Astrocyte (in vitro differentiated cells and primary cell): ENCODE results near the gene CHRNB2. TPM values are rescaled to one million over a fixed set of nuclear protein-coding genes. Genes with fewer than 3 reads are reported as not detected.

Experiments
- DNase-seq: peaks from one replicate; pipeline ENCODE4 v3.0.0-alpha.2; 2010; ENCODE audit warnings: low read depth
- FAIRE-seq: peaks from 2 replicates; lab custom pipeline; 2011; peaks lifted over from hg19 to GRCh38; lab: Jason Lieb, UNC
- H2AFZ ChIP-seq: 2 replicates; pipeline ENCODE4 v1.6.0; 2012; ENCODE audit warnings: low read depth, low read length, inconsistent platforms
- H3K27ac ChIP-seq: 2 replicates; pipeline ENCODE4 v1.5.1; 2011; ENCODE audit warnings: low read depth, low read length, inconsistent platforms
- H3K27me3 ChIP-seq: 2 replicates; pipeline ENCODE4 v1.6.0; 2011; ENCODE audit warnings: low read length, inconsistent platforms; ENCODE audit not compliant: insufficient read depth
- H3K36me3 ChIP-seq: 2 replicates; pipeline ENCODE4 v1.5.1; 2011; ENCODE audit warnings: low read length, inconsistent platforms; ENCODE audit not compliant: insufficient read depth
- H3K4me1 ChIP-seq: 2 replicates; pipeline ENCODE4 v1.5.1; 2011; ENCODE audit warnings: low read length, inconsistent platforms; ENCODE audit not compliant: insufficient read depth
- H3K4me2 ChIP-seq: 2 replicates; pipeline ENCODE4 v1.6.0; 2012; ENCODE audit warnings: low read length, inconsistent platforms
- H3K4me3 ChIP-seq: 2 replicates; pipeline ENCODE4 v1.5.1; 2011; ENCODE audit warnings: low read depth, mild to moderate bottlenecking, low read length, inconsistent platforms; ENCODE audit not compliant: insufficient read depth
- H3K79me2 ChIP-seq: 2 replicates; pipeline ENCODE4 v1.6.0; 2012; ENCODE audit warnings: mild to moderate bottlenecking, low read length, inconsistent platforms; ENCODE audit not compliant: insufficient read depth
- H3K9ac ChIP-seq: 2 replicates; pipeline ENCODE4 v1.6.0; 2012; ENCODE audit warnings: mild to moderate bottlenecking, low read length, inconsistent platforms
- H3K9me3 ChIP-seq: 2 replicates; pipeline ENCODE4 v1.5.1; 2012; ENCODE audit warnings: low read depth, mild to moderate bottlenecking, low read length, inconsistent platforms; ENCODE audit not compliant: insufficient read depth
- H4K20me1 ChIP-seq: 2 replicates; pipeline ENCODE4 v1.6.0; 2012; ENCODE audit warnings: low read length, inconsistent platforms; ENCODE audit not compliant: insufficient read depth
- H3K27ac Mint-ChIP-seq: one replicate; pipeline ENCODE4 v1.8.0; 2021; ENCODE audit warnings: mild to moderate bottlenecking, mixed read lengths; ENCODE audit not compliant: unreplicated experiment
- H3K27me3 Mint-ChIP-seq: one replicate; pipeline ENCODE4 v1.8.0; 2021; ENCODE audit warnings: low read depth, mixed read lengths; ENCODE audit not compliant: unreplicated experiment
- H3K36me3 Mint-ChIP-seq: one replicate; pipeline ENCODE4 v1.8.0; 2021; ENCODE audit warnings: low read depth, mixed read lengths; ENCODE audit not compliant: unreplicated experiment
- H3K4me1 Mint-ChIP-seq: one replicate; pipeline ENCODE4 v1.8.0; 2021; ENCODE audit warnings: low read depth, mixed read lengths; ENCODE audit not compliant: unreplicated experiment
- H3K4me3 Mint-ChIP-seq: one replicate; pipeline ENCODE4 v1.8.0; 2021; ENCODE audit warnings: mild to moderate bottlenecking, moderate library complexity, mixed read lengths; ENCODE audit not compliant: unreplicated experiment
- H3K9me3 Mint-ChIP-seq: one replicate; pipeline ENCODE4 v1.8.0; 2021; ENCODE audit warnings: mild to moderate bottlenecking, mixed read lengths; ENCODE audit not compliant: unreplicated experiment
- EZH2 ChIP-seq: IDR thresholded peaks from 2 replicates; pipeline ENCODE4 v1.6.1; 2012; ENCODE audit warnings: mild to moderate bottlenecking, low read length, inconsistent platforms; ENCODE audit not compliant: insufficient read depth
- total RNA-seq: library from RNA; stranded (reverse); gene quantifications from 2 replicates; pipeline ENCODE4 v1.2.1, GENCODE V29; 2021
- TF ChIP-seq, protein P1 (sequence below): IDR thresholded peaks from 2 replicates; pipeline ENCODE4 v1.5.1; 2011; ENCODE audit warnings: low read depth, mild to moderate bottlenecking, inconsistent platforms, low read length, moderate library complexity; ENCODE audit not compliant: insufficient read depth

Gene CHRNB2
- total RNA-seq, 1 donor from 2014 or later = 0.20 TPM

DNA sequence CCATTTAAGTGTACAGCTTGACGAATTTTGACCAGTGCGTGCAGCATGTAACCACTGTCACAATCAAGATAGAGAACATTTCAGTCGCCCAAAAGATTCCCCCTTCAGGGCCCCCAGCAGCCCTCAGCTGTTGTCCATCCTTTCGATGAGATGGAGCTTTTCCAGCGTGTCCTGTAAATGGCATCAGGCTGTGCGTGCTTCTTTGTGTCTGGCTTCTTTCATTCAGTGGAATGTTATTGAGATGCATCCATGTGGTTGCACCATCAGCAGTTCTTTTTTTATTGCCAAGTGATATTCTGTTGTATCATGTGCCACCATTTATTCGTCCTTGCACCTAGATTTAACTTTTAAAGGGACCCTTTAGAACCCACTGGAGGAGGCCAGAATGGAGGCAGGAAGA is 31.0 kb upstream of the CHRNB2 start:
- no peak for TF ChIP-seq EZH2
- TF ChIP-seq, protein P1, sequence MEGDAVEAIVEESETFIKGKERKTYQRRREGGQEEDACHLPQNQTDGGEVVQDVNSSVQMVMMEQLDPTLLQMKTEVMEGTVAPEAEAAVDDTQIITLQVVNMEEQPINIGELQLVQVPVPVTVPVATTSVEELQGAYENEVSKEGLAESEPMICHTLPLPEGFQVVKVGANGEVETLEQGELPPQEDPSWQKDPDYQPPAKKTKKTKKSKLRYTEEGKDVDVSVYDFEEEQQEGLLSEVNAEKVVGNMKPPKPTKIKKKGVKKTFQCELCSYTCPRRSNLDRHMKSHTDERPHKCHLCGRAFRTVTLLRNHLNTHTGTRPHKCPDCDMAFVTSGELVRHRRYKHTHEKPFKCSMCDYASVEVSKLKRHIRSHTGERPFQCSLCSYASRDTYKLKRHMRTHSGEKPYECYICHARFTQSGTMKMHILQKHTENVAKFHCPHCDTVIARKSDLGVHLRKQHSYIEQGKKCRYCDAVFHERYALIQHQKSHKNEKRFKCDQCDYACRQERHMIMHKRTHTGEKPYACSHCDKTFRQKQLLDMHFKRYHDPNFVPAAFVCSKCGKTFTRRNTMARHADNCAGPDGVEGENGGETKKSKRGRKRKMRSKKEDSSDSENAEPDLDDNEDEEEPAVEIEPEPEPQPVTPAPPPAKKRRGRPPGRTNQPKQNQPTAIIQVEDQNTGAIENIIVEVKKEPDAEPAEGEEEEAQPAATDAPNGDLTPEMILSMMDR = no peak
- no peaks in the 10 kb centered on the region for H4K20me1 ChIP-seq
- H3K4me1 Mint-ChIP-seq = peaks cover 5% of the 10 kb centered on the region
- H3K4me2 ChIP-seq = no peak overlapping the region
- H3K79me2 ChIP-seq = no peaks in the 10 kb centered on the region
- H3K9me3 Mint-ChIP-seq = peaks cover 7% of the 10 kb centered on the region
- no peaks in the 10 kb centered on the region for H3K9me3 ChIP-seq
- peaks cover 51% of the 10 kb centered on the region for H3K27me3 Mint-ChIP-seq
- H3K36me3 ChIP-seq = no peaks in the 10 kb centered on the region
- no peaks in the 10 kb centered on the region for H3K4me1 ChIP-seq
- no peak overlapping the region for H3K4me3 Mint-ChIP-seq
- peaks cover 45% of the 10 kb centered on the region for H3K27me3 ChIP-seq
- peaks cover 3% of the 10 kb centered on the region for H3K36me3 Mint-ChIP-seq
- no peak overlapping the region for H2AFZ ChIP-seq
- H3K27ac ChIP-seq = no peak overlapping the region
- no peak overlapping the region for H3K27ac Mint-ChIP-seq
- no peak overlapping the region for H3K4me3 ChIP-seq
- FAIRE-seq = no peak
- no peak overlapping the region for H3K9ac ChIP-seq
- DNase-seq = no peak

DNA sequence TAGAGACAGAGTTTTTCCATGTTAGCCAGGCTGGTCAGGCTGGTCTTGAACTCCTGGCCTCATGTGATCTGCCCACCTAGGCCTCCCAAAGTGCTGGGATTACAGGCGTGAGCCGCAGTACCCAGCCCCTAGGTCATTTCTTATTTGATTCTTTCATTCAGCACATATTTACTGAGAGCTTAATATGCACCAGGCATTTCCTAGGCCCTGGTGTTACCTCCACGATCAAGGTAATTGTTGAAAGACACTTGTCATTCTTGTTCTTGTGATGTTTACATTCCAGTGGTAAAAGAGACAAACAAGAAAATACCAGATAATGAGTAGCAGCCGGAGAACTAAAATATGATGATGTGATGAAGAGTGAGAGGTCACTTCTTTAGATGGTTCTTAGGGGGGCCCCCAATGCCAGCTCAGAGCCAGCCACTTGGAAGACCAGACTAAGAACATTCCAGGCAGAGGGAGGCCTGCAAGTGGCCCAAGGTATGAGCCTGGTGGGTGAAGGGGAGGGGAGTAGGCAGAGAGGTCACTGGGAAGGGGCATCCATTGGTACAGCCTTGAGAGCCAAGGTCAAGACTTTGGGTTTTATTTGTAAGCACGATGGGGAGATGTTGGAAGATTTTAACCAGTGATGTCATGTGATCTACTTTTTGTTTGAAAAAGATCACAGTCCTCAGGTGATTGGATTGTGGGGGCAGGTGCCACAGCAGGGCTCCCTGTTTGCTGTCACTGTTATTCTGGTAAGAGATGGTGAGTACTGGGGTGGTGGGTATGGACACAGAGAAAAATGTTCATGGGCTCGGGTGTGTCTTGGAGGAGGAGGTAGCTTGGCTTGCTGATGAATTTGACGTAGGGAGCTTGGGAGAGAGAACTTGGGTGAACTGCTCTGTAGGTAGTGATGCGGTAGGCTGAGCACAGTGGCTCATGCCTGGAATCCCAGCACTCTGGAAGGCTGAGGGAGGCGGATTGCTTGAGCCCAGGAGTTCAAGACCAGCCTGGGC is 27.8 kb upstream of the CHRNB2 start:
- Histone ChIP-seq H3K4me1 (no peaks in the 10 kb centered on the region), H3K36me3 (no peaks in the 10 kb centered on the region), H3K4me3 (no peak overlapping the region), H3K27ac (no peak overlapping the region), H3K79me2 (no peaks in the 10 kb centered on the region), H3K9ac (no peak overlapping the region), H3K27me3 (peaks cover 59% of the 10 kb centered on the region), H2AFZ (no peak overlapping the region), H4K20me1 (no peaks in the 10 kb centered on the region), H3K9me3 (no peaks in the 10 kb centered on the region), H3K4me2 (no peak overlapping the region)
- H3K4me3 Mint-ChIP-seq = no peak overlapping the region
- no peak for TF ChIP-seq EZH2
- TF ChIP-seq, protein P1 = no peak
- peaks cover 67% of the 10 kb centered on the region for H3K27me3 Mint-ChIP-seq
- DNase-seq = no peak
- H3K4me1 Mint-ChIP-seq = peaks cover 5% of the 10 kb centered on the region
- H3K27ac Mint-ChIP-seq = no peak overlapping the region
- FAIRE-seq = no peak
- H3K36me3 Mint-ChIP-seq = peaks cover 3% of the 10 kb centered on the region
- H3K9me3 Mint-ChIP-seq = peaks cover 7% of the 10 kb centered on the region

DNA sequence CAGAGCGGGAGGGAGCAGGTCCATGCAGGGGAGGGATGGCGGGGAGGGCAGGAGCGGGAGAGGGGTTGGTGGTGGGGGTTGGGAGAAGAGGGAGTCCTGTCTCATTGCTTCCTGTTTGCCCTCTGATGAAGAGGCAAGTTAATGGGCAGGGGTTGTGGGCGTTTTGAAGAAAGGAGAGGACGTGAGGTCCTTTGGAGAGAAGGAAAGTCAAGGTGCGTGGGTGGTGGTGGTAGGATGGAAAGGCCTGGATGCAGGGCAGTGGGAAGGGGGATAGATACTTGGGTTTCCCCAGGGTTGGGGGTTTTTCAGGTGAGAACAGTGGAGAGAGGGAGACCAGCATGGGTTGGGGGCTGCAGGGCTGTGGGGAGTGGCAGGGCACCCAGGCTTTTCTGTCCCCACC is 26.3 kb upstream of the CHRNB2 start:
- Histone ChIP-seq H3K27me3 (peaks cover 56% of the 10 kb centered on the region), H3K9ac (no peak overlapping the region), H3K4me2 (no peak overlapping the region), H2AFZ (no peak overlapping the region), H3K36me3 (no peaks in the 10 kb centered on the region), H3K9me3 (no peaks in the 10 kb centered on the region), H3K79me2 (no peaks in the 10 kb centered on the region), H3K4me1 (no peaks in the 10 kb centered on the region), H4K20me1 (no peaks in the 10 kb centered on the region), H3K27ac (no peak overlapping the region), H3K4me3 (no peak overlapping the region)
- H3K4me3 Mint-ChIP-seq = no peak overlapping the region
- H3K27ac Mint-ChIP-seq = no peak overlapping the region
- H3K36me3 Mint-ChIP-seq = peaks cover 3% of the 10 kb centered on the region
- TF ChIP-seq, protein P1 = no peak
- TF ChIP-seq EZH2 = no peak
- DNase-seq (no peak), FAIRE-seq (no peak)
- H3K9me3 Mint-ChIP-seq = peaks cover 1% of the 10 kb centered on the region
- peaks cover 5% of the 10 kb centered on the region for H3K4me1 Mint-ChIP-seq
- H3K27me3 Mint-ChIP-seq = peaks cover 71% of the 10 kb centered on the region
